ENCODE results near the gene EBF4.
"Not testable (repeated sequence)": the region's sequence is repeated elsewhere in the genome, so short reads cannot be mapped to it uniquely, and the experiment has no call there.

EBF4 gene

DNA sequence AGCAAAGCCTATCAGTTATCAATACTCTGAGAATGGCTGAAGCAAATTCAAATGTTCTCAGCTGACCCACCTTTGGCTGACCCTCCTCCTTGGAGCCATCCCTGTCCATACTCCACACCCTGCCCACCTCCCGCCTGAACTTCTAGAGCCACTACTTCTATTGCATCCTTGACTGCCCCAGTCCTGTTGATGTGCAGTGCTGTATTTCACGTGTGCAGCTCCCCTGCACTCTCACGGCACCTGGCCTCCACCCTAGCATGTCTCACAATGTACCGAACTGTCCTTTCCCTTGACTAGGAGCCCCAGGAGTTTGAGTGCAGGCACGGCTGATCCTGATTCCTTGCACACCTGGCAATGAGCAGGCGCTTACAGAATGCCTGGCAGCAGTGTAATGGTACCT is 100.9 kb downstream of the EBF4 start:
- DNase-seq (ENCODE audit: low read depth in 1 of 2, low spot score in 1 of 2), result no peak

DNA sequence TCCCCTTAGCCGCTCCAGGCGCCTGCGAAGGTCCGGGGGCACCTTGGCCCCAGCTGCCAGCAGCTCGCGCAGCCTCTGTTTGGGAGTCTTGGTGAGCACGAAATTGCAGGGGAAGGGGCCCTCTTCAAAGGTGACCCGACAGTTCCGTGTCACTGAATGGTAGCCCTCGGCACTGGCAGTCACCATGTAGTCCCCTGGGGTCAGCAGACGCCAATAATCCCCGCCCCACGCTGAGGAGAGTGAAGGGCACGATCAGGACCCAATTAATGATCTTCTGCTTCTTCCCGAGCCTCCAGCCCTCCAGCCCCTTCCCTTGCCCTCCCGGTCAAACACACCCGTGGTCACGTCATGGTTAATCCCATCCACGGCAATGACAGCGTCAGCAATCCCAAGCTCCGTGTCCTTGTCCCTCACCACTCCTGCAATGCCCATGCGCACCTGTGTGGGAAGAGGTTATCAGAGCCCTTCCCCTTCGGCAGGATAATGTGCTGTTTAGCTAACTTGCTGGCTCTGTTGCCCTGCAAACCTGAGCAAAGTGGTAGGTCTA is 101.7 kb downstream of the EBF4 start:
- no peak for DNase-seq (ENCODE audit: low read depth in 1 of 2, low spot score in 1 of 2)

DNA sequence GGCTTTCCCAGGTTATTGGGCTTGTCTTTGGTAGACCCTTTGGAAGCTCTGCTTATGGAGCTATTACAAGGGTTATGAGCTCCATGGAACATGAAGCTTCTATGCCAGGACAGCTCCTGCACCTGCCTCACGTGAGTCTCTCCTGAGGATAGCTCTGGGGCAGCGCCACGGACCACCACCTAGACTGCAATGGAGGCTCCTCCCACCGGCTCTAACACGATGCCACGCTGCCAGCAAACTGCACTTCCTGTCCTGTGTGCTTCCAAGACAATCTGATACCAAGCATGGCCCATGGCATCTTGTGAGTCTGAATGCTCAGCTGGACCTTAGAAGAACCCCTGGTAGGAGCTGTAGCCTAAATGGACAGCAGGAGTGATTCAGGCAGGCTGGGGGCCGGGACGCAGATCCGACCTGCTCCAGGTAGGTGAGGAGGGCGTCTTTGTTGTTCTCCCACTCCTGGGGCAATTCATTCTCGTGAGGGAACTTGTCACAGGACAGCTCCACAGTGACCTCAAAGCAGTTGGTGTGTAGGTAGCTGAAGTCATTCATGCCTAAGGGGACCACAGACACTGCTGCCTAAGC is 102.4 kb downstream of the EBF4 start:
- no peak for DNase-seq (ENCODE audit: low read depth in 1 of 2, low spot score in 1 of 2)

DNA sequence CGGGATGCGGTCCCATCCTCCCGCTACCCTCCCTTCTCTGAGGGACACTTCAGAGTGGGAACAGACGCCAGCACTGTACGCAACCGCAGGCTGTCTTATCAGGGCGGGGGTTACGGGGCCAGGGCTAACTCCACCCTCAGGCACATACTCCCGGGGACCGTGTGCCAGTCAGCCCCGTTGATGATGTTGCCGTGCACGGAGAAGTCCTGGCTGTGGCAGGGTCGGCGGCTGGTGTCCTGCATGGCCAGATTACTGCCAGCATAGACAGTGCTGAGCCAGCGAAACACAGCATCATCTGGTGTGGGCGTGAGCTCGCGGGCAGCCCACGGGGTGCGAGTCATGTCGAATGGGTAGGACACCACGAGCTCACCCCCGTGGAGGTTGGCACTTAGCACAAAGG is 102.9 kb downstream of the EBF4 start:
- no peak for DNase-seq (ENCODE audit: low read depth in 1 of 2, low spot score in 1 of 2)

DNA sequence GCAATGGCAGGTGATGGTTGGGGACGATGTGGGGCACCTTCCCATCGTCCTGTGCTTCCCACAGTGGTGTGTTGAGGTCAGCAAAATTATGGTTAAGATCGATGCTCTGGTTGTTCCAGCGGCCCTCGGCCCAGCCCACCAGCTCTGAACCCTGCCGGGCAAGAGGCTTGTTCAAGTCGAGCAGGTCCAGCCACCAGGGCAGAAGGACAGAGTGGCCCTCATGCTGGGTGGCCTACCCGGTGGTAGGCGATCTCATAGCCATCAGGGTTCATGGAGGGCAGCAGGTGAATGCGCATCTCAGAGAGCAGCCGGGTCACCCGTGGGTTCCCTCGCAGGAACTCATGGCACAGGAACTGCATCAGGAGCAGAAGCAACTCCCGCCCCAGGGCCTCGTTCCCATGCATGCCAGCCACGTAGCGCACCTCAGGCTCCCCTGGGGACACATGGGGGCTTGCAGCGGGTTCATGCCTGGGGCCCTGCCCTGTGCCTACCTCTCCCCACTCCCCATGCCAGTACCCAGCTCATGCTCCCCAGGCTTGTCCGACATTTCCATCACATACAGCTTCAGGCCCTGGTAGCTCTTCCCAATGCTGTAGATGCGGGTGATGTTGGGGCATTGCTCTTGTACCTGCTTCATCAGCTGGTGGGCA is 103.6 kb downstream of the EBF4 start:
- DNase-seq (ENCODE audit: low read depth in 1 of 2, low spot score in 1 of 2), result no peak

DNA sequence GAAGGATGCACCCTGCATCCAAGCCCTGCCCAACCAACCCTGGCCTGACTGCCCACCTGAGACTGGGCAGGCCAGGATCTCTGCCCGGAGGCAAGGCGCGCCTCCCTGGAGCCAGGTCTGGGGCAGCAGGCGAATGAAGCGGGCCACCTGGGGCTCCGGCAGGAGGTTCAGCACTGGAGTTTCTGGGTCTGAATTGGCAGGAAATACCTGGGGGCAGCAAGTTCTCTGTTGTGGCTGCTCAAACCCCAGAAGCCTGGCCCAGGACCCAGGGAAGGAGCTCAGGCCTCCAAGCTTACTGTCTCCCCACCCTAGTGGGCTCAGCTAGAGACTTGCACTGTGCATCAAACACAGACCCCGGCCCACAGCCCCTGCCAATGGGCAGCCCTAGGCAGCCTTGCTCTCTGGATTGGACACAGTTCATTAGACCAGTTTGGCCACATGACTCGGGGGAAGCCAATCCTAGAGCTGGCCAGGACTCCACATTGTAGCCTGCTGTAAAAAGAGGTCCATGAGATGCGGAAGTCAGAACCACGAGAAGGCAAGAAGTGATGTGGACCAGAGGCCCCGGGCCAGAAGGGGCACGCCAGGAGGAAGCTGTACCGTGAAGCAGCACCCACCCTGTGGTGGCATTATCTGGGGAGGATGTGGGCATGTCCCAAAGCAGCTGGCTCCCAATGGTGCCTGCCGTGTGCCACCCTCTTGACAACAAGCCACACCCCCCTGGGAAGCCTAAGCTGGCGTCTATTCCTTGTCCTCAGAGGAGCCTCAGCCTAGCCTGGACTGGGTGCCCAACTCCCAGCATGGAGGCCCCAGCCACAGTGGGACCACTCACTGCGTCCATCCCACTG is 104.8 kb downstream of the EBF4 start:
- no peak for DNase-seq (ENCODE audit: low read depth in 1 of 2, low spot score in 1 of 2)

DNA sequence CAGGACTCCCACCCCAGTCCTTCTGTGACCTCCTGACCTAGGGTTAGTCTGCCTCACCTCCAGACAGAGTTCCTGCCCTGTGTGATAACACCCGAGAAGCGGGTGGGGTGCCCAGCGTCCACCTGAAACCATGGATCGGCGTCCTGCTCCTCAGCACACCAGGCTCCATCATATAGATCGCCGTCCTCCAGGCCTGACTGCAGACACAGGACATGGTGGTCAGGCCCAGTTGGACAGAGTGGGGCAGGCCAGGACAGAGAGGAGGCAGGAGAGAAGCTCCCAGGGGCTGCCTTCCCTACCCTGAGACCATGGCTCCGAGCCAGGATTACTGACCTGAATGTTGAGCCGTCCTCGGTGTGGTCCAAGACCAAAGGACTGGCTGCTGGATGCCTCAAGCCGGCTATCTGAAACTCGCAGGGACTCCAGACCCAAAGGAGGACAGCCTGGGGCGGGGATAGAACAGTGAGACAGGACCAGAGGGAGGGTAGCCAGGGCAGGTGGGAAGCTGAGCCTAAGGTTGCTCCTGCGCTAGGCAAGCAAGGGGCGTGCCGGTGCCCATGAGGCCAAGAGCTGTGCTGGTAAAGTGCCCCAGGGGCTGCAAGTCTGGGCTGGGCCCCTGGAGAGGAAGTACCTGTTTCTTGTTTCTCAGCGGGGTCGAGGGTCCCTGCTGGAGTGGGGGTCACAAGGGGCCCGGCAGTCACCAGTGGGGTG is 105.7 kb downstream of the EBF4 start:
- DNase-seq (ENCODE audit: low read depth in 1 of 2, low spot score in 1 of 2), result no peak

DNA sequence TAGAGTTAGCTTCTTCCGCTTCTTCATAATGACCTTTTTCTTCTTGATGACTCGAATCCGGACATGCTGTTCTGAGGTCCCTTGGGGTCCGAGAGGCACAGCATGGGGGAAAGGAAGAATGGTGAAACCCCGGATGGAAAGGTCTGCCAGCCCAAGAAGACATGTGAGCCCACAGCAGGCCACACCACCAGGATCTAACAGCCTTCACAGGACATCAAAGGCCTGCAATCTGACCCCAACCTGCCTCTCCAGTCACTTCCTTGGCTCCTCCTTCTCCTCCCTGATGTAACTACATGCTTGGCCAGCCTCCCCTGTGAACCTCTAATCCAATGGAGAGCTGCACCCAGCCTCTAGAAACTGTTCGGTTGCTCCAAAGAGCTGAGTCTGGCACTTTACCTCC is 106.2 kb downstream of the EBF4 start:
- DNase-seq (ENCODE audit: low read depth in 1 of 2, low spot score in 1 of 2), result no peak

DNA sequence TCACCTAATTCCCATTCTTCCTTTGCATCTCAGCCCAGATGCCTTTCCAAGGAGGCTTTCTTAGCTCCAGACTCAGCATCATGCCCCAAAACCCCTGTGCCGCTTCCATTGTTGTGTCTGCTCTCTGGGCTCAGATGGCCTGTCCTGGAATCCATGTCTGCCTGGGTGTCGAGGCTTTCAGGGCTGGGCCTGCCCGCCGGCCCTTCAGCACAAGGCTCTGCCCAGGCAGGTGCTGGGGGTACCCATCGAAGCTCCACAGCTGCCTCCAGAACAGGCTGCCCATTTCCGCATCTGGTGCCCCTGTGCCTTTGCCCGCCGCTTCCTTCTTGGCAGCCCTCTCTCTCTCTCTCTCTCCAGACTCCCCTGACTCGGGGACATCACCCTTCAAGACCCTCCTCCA is 106.7 kb downstream of the EBF4 start:
- no peak for DNase-seq (ENCODE audit: low read depth in 1 of 2, low spot score in 1 of 2)

DNA sequence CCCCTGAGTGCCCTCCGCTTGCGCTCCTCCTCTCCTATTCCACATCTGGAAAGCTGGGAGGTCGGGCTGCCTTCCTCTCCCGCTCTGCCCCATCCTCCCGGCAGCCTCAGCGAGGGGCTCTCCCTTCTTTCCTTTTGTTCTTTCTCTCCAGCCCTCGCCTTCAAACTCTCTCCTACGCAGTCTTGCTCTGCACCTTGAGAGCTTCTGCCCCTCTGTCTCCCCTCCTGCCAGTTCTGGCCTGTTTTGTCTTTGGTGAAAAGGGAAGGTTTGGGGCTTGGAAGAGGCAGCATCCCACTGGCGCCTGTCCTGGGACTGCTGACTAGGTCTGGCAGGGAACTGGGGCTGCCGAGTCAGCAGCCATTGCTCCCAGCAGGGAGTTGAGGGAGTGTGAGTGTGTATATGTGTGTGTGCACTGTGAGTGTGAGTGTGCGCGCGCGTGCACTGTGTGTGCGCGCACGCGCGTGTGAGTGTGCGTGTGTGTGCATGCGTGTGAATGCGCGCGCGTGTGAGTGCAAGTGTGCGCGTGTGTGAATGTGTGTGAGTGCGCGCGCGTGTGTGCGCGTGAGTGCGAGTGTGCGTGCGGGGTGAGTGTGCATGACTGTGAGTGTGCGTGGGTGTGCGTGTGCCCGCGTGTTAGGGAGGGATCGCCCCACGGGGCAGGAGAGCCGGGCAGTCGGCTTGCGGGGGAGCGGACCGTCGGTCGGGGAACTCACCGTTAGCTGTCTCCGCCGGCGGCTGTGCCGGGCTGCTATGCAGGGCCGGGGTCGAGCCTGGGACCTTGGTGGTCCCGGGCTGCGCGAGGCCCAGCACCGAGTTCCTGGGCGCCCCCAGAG is 107.3 kb downstream of the EBF4 start:
- no peak for DNase-seq (ENCODE audit: low read depth in 1 of 2, low spot score in 1 of 2)

DNA sequence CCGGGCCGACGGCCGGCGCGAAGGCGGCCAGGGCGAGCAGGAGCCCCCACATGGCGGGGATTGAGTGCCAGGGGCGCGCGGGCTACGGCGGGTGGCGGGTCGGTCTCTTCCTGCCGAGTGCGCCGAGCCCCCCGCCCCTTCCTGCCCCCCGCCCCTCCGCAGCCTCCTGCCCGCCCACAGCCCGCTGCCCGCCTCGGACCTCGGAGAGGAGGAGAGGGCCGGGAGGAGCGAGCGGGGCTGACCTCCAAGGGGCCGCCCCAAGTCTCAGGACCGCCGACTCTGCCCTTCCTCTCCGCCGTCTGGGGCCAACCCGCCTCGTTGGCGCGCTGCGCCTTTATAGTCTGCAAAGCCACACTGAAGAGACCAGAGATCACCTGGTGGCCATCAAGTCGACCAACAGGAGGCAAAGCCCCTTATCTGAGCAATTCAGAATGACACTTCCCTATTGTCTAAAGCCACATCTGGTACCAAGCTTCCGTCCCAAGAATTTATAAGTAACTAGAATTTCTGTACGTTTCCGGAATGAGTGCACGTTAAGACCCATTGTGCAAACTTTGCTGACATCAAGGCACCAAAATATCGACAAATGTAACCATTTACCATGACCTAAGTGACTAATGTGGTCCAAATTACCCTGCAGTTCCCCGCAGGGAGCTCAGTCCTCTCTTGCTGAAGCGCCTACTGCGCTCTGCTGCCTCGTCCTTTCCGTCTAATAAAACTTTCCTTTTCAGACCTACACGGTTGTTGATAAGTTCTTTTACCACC is 108.1 kb downstream of the EBF4 start, which contains the start of gene CPXM1:
Gene CPXM1 (minus strand): TSS at position 107 of the 765 bp plus-strand sequence. CDS start 55 bp downstream, at position 52.
- DNase-seq (ENCODE audit: low read depth in 1 of 2, low spot score in 1 of 2), result no peak

DNA sequence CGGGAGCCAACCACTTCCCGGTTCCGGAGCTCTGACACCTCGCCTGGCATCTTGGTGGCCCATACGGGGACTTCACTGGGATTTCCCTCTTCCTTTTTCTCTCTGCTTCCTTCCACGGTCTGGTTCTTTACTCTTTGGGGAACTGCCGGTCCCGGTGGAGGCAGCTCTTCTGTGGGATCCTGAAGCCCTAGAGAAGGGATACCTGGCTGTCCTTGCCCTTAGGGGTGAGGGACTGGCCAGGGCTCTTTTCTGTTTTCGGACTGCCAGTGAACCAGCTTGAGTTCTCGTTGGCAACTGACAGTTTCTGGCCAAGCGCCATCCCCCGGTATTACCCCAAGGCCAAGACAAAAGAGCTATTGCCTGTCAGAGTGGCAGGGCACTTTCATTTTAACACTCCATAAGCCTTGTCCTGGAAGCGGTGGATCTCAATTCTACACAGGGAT is 108.7 kb downstream of the EBF4 start:
- no peak for DNase-seq (ENCODE audit: low read depth in 1 of 2, low spot score in 1 of 2)

DNA sequence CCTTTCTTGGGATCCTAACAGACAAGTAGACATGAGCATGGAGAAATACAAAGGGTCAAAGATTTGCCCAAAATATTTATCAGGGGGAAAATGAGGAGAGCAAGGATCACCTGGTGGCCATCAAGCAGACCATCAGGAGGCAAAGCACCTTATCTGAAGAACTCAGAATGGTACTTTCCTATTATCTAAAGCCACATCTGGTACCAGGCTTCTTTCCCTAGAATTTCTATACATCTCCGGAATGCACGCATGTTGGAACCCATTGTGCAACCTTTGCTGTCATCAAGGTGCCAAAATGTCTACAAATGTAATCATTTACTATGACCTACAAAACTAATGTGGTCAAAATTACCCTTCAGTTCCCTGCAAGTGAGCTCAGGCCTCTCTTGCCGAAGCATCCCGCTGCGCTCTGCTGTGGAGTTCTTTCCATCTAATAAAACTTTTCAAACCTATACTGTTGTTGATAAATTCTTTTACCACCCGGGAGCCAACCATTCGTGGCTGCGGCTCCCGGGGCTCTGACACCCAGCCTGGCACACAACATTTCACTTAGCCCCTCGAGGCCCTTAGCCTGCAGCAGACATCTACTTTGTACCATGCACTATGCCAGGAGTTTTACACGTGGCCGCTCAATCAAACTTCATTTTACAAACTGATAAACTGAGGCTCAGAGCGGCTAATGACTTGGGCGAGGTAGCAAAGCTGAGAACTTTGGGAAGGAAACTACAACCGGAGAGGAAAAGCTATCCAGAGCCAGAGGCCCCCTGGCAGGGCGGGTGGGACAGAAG is 111.7 kb downstream of the EBF4 start:
- DNase-seq (ENCODE audit: low read depth in 1 of 2, low spot score in 1 of 2), result no peak

DNA sequence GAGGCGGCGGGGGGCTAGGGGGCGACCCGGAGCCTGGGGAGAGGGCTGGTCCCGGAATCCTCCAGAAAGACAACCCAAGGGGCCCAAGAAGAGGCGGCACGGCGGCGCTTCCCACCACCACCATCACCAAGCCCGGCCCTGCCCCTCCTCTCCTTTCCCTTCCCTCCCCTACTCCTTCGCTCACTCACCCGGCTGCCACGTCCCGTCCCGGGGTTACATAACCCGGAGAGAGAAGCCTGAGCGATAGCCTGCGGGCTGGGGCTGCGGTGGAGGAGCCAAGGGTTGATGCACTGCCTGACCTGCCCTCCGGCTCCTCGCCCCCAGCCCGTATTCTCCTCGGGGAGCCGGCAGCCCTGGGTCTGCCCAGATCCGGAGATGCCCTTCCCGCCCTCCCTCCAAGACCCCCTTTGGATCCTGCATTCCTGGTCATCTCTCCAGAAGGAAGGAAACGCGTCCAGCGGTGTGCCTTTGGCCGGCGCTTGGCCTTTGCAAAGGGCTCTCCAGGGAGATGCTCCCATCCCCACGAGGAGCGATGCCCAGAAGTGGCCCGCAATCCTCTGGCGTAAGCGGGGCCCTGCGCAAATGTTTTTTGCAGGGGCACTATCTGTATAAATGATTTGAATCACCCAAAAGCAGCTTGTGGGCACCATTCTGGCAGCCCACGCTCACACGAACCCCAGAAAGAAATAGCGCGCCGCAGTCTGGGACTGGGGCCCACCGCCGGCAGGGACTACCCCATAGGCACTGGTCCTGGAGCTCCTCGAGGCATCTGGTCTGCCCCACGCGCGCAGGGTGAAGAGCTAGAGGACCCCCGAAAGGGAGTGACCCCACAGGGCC is 112.5 kb downstream of the EBF4 start:
- DNase-seq (ENCODE audit: low read depth in 1 of 2, low spot score in 1 of 2), result no peak

DNA sequence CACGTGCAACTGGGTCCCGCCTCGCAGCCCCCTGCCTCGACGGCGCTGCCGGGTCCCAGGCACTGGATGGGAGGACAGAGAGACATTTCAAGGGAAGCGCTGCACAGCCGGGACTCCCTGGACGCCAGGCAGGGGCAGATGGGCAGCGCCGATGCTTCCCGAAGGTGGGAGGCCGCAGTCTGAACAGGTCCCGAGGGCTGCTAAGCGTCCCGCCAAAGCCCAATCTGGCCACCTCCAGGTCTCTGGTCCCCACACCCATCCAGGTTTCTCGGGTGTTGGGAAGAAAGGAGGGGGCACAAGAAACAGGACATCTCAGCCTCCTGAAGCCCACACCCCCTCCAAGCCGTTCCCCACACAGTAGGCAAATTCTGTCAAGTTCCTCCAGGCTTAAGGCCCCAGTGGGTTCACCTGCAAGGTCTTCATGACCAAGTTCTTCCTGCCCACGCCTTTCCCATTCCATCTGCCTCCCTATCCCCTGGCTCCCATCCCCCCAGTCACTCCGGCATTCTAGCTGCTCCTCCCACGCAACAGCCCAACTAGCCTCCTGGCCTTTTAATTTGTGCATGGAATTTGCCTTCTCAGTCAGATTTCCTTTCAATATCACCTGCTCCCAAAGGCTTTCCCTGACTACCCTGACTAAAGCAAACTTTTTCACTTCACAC is 113.2 kb downstream of the EBF4 start:
- DNase-seq (ENCODE audit: low read depth in 1 of 2, low spot score in 1 of 2), result no peak

DNA sequence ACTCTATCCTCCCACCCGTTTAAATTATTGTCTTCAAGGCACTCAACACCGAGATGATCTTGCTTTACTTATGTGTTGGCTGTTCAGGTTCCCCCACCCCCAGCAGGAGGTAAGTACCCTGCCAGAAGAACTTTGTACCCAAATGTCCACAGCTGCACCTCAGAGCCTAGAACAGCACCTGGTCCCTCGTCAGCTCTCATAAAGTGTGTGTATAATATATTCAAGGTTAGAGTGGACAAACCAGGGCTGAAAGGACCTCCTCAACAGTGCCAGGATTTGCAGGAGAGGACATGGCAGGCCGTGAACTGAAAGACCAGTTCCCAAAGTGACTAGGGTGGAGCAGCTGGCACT is 113.7 kb downstream of the EBF4 start:
- no peak for DNase-seq (ENCODE audit: low read depth in 1 of 2, low spot score in 1 of 2)

DNA sequence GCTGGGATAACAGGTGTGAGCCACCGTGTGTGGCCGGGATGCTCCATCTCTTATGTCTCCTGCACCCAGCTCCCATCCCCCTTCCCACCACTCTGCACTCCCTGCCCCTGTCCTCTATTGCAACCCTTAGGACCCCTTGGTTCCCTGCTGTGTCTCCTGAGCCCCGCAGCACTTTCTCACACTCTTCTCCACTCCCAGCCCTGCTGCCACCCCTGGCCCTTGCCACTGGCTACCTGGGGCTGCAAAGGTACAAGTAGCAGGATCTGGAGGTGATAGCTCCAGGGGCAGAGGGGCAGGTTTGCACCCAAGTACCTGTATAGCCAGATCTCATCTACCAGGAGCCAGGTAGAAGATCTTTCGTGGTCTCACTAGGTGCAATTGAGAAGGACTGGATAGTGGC is 114.4 kb downstream of the EBF4 start:
- DNase-seq (ENCODE audit: low read depth in 1 of 2, low spot score in 1 of 2), result no peak

DNA sequence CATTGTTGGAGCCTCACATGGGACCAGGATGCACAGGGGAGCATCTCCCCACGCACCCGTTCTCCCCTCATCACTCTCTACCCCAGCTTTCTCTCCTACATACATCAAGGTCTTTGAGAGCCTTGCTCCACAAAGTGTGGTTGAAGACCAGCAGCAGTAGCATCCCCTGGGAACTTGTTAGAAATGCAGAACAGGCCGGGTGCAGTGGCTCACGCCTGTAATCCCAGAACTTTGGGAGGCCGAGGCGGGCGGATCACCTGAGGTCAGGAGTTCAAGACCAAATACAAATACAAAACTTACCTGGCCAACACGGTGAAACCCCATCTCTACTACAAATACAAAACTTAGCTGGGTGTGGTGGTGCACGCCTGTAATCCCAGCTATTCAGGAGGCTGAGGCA is 115.3 kb downstream of the EBF4 start:
- DNase-seq (ENCODE audit: low read depth in 1 of 2, low spot score in 1 of 2), result not testable (repeated sequence)

Measured in stimulated activated CD4-positive, alpha-beta T cell treated with anti-CD3 and anti-CD28 coated beads, Interleukin-15, amount 100 ng/mL, for 1 hour (primary cell).